Omental fat pad (tissue), 4 donors: ENCODE data around the gene NSMCE1. TPM values are rescaled to one million over a fixed set of nuclear protein-coding genes. Genes with fewer than 3 reads are reported as not detected.
A peak's percentile ranks its signal among the peaks of the same experiment; 100 is the strongest.

Experiments used
- ATAC-seq: fragments of 150-250 bp; one replicate; pipeline ENCODE4 v1.9.1; 2016; ENCODE audit warnings: mild to moderate bottlenecking, moderate library complexity; ENCODE audit not compliant: low FRiP score
- DNase-seq: peaks from one replicate; pipeline ENCODE4 v3.0.0-alpha.2; 2019; ENCODE audit warnings: low spot score
- total RNA-seq, 4 donors: library from RNA; depleted of rRNA; stranded (reverse); fragments of >200 nt; gene quantifications; one replicate each; pipeline ENCODE4 v1.1.0, GENCODE V29; 2016
- TF ChIP-seq, protein P1 (sequence below), 3 donors: fragments of 450-650 bp; IDR thresholded peaks; one replicate each; pipeline ENCODE4 v1.5.1; 2016 to 2017; ENCODE audit warnings: antibody characterized with exemption in 3 of 3, mild to moderate bottlenecking in 3 of 3, moderate library complexity in 2 of 3

NSMCE1 gene
- total RNA-seq, 4 donors from 2014 or later: 30.3 to 53.0 (median 43.9) TPM

DNA sequence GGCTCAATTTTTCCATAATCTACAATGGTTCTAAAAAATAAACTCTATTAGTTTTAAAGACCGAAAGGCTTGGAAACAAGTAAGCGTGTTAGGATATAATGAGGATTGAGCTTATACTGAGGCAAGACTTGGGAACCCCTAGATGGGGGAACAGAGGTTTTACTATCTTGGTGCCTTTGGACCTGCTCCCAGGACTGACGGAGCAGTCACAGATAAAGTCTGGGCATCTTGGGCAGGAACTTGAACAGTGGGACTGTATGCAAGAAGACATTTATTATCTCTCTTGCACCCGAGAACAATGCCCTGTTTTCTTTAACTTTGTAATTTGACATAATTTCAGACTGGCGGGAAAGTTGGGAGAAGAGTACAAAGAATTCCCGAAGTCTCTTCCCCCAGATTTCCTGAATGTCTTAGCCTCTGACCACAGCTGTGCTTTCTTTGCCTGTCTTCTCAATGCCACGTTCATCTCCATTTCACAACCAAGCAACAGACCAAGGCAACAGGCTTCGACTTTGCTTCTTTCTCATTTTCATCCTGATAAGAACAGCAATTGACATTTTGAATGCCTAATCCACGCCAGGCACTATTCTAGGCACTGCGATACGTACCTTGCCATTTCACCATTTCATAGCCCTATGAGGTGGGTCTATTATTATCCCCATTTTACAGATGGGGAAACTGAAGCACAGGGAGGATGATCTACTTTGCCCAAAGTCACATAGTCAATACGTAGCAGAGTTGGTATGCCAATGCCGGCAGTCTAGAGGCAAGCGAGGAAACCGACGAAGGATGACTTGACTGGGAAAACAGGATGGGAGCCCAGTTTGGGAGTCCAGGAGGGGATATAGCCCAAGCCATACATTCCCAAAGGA, 42.2 kb upstream of the NSMCE1 start:
- ATAC-seq (no peak), DNase-seq (no peak)
- TF ChIP-seq, protein P1, sequence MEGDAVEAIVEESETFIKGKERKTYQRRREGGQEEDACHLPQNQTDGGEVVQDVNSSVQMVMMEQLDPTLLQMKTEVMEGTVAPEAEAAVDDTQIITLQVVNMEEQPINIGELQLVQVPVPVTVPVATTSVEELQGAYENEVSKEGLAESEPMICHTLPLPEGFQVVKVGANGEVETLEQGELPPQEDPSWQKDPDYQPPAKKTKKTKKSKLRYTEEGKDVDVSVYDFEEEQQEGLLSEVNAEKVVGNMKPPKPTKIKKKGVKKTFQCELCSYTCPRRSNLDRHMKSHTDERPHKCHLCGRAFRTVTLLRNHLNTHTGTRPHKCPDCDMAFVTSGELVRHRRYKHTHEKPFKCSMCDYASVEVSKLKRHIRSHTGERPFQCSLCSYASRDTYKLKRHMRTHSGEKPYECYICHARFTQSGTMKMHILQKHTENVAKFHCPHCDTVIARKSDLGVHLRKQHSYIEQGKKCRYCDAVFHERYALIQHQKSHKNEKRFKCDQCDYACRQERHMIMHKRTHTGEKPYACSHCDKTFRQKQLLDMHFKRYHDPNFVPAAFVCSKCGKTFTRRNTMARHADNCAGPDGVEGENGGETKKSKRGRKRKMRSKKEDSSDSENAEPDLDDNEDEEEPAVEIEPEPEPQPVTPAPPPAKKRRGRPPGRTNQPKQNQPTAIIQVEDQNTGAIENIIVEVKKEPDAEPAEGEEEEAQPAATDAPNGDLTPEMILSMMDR (IDR thresholded peaks at IDR 0.05): no peak

DNA sequence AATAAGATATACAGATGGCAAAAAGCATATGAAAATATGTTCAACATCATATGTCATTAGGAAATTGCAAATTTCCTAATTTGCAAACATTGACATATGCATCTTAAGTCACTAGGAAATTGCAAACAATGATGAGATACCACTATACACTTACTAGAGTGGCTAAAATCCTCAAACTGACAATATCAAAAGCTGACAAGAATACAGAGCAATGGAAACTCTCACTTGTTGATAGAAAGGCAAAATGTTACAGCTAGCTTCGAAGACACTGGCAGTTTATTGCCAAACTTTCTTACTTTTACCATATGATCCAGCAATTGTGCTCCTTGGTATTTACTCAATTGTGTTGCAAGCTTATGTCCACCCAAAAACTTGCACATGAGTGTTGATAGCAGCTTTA, 40.2 kb upstream of the NSMCE1 start:
- TF ChIP-seq, protein P1 (IDR thresholded peaks at IDR 0.05): no peak
- ATAC-seq (no peak), DNase-seq (no peak)

DNA sequence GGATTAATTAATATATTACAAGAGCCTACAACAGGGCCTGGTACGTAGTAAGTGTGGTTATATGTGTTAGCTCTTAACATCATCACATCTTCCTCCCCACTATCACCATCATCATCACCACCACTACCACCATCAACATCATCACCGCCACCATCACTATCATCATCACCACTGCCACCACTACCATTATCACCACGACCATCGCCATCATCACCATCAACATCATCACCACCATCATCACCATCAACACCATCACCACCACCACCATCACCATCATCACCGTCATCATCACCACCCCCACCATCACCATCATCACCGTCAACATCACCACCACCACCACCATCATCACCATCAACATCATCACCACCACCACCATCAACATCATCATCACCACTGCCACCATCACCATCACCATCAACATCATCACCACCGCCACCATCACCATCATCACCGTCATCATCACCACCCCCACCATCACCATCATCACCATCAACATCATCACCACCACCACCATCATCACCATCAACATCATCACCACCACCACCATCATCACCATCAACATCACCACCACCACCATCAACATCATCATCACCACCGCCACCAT, 37.4 kb upstream of the NSMCE1 start:
- no peak for ATAC-seq
- no peak for DNase-seq
- TF ChIP-seq, protein P1 (IDR thresholded peaks at IDR 0.05): no peak

DNA sequence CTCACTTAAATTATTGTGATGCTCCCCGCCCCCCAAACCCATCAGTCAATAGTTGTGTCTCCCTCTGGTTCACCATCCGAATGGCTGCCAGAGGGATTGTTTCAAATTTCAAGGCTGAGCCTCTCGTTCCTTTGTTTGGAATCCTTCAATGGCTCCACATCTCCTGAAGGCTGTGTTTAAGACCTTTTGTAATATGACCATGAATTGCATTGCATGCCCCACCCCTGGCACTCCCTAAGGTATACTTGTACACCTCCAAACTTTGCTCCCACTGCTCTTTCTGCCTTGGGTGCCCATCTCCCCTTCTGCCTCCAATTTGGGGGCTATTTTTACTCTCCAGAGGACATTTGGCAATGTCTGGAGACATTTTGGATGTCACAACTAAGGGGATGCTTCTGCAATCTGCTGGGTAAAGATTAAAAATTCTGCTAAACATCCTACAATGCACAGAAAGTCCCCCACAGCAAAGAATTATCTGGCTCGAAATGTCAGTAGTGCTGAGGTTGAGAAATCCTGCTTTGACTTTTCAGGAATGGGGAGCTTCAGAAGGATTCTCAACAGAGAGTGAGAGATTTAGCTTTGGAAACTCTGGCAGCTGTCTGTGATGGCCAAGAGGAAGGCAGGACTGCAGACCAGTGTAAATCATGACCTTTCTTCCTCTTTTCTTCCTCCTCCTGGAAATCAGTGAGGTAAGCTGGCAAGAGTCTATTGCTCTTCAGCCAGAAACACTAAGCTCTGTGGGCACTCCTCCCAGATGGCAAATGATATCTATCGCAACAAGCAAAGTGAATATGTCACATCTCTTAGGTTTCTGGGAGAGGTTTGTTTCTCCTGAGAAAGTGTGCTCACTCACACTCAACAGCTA, 36.5 kb upstream of the NSMCE1 start:
- DNase-seq: no peak
- TF ChIP-seq, protein P1 (IDR thresholded peaks at IDR 0.05): no peak

DNA sequence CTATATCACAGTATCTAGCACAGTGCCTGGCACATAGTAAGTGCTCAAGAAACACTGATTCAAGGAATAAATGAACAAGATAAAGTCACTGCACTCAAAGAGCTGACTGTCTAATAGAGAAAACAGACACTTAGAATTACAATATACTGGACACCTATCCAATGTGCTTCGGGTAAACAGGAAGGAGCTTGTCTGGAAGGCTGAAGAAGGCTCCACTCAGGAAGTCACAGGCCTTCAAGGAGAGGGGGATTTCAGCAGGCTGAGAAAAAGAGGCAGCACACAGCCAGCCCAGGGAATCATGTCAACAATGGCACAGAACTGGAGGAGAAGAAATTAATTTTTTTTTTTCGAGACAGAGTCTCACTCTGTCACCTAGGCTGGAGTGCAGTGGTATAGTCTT, 35.5 kb upstream of the NSMCE1 start:
- ATAC-seq (no peak), DNase-seq (no peak)
- TF ChIP-seq, protein P1 (IDR thresholded peaks at IDR 0.05): no peak

More for the DNA sequence above, 36.5 kb upstream of the NSMCE1 start:
- peak; percentile 89 for ATAC-seq

DNA sequence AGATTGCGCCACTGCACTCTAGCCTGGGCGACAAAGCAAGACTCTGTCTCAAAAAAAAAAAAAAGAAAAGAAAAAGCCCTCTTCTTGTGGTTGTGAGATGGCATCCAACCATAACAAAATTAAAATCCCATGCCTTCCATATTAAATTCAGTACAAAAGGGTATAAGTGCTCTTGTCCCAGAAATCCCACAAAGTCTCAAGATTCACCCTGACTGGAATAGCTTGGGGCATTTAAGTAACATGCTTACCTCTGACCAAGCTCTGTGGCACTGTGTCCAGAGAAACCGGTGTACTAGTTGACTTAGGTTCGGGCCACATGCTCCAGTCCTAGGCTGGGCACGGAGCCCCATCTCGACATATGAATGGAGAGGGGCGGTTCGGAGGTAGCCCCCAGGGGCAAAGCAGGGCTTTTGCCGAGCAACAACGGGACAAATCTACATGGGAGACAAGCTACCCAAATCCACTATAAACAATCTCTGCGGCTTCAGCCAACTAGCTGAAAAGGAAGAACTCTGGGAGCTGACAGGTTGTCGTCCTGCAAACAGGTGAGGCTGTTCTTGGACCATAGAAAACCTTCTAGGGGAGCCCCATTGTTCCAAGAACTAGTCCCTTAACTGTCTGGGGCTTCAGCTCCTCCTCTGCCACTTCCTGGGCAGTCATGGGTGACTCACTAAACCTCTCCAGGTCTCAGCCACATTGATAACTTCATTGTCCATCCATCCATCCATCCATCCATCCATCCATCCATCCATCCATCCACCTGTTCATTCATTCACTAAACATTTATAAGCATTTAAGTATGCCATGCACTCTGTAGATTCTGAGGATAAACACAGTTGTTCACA, 34.9 kb upstream of the NSMCE1 start:
- TF ChIP-seq, protein P1 (IDR thresholded peaks at IDR 0.05): no peak
- DNase-seq (no peak), ATAC-seq (no peak)
